Neutrophil (primary cell): ENCODE results near the gene DSC3.

ENCODE experiments used
- H3K27ac ChIP-seq: fragments of 200-600 bp; sonication (generic); 2 replicates; pipeline ENCODE4 v1.5.1; 2016; ENCODE audit warnings: mild to moderate bottlenecking, moderate library complexity
- H3K27me3 ChIP-seq: fragments of 200-600 bp; sonication (generic); 2 replicates; pipeline ENCODE4 v1.6.0; 2016; ENCODE audit warnings: mild to moderate bottlenecking
- H3K36me3 ChIP-seq: fragments of 200-600 bp; sonication (generic); 2 replicates; pipeline ENCODE4 v1.5.1; 2017
- H3K4me1 ChIP-seq, 2 experiments: fragments of 200-600 bp in 1 of 2; sonication (generic) in 1 of 2; 1 replicate in 1 of 2; 2 replicates in 1 of 2; pipeline versions ENCODE4 v1.5.1 to v1.6.1; 2013 to 2016; ENCODE audit warnings: low read depth in 1 of 2, low read length in 1 of 2, mild to moderate bottlenecking in 1 of 2, moderate library complexity in 1 of 2; ENCODE audit not compliant: control insufficient read depth in 1 of 2, insufficient read depth in 1 of 2
- H3K4me3 ChIP-seq, 2 experiments: fragments of 200-600 bp in 1 of 2; sonication (generic) in 1 of 2; 1 replicate in 1 of 2; 2 replicates in 1 of 2; pipeline ENCODE4 v1.5.1; 2013 to 2016; ENCODE audit warnings: low read depth in 1 of 2, low read length in 1 of 2, mild to moderate bottlenecking in 1 of 2, moderate library complexity in 1 of 2
- H3K9me3 ChIP-seq: fragments of 200-600 bp; sonication (generic); 2 replicates; pipeline ENCODE4 v1.5.1; 2016
- TF ChIP-seq, protein P1 (sequence below): fragments of 200-600 bp; sonication (generic); IDR thresholded peaks from 2 replicates; pipeline ENCODE4 v1.5.1; 2016; ENCODE audit warnings: antibody characterized with exemption

Gene DSC3

DNA sequence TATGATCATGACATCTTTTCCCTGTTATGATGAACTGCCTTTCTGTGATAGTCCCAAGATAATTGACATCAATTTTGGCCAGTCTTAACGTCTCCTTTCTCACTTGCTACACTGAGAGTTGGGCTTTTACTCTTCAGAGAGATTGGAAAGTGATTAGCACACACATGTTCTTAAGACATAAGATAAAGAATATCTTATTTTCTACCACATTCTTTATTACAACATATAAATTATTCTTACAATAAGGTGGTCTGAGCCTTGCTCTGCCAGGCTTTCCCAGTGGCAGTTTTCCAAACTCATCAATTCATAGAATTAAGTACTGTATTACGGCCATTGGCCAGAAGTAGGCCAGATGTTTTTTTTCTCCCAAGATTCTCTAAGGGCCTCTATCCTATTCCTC is 5.7 kb upstream of the DSC3 start:
- Histone ChIP-seq H3K9me3 (no peaks in the 10 kb centered on the region), H3K4me3 (no peak overlapping the region), H3K27ac (no peak overlapping the region), H3K4me1 (no peaks in the 10 kb centered on the region), H3K27me3 (peaks cover 50% of the 10 kb centered on the region), H3K36me3 (no peaks in the 10 kb centered on the region)
- TF ChIP-seq, protein P1, sequence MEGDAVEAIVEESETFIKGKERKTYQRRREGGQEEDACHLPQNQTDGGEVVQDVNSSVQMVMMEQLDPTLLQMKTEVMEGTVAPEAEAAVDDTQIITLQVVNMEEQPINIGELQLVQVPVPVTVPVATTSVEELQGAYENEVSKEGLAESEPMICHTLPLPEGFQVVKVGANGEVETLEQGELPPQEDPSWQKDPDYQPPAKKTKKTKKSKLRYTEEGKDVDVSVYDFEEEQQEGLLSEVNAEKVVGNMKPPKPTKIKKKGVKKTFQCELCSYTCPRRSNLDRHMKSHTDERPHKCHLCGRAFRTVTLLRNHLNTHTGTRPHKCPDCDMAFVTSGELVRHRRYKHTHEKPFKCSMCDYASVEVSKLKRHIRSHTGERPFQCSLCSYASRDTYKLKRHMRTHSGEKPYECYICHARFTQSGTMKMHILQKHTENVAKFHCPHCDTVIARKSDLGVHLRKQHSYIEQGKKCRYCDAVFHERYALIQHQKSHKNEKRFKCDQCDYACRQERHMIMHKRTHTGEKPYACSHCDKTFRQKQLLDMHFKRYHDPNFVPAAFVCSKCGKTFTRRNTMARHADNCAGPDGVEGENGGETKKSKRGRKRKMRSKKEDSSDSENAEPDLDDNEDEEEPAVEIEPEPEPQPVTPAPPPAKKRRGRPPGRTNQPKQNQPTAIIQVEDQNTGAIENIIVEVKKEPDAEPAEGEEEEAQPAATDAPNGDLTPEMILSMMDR: no peak

DNA sequence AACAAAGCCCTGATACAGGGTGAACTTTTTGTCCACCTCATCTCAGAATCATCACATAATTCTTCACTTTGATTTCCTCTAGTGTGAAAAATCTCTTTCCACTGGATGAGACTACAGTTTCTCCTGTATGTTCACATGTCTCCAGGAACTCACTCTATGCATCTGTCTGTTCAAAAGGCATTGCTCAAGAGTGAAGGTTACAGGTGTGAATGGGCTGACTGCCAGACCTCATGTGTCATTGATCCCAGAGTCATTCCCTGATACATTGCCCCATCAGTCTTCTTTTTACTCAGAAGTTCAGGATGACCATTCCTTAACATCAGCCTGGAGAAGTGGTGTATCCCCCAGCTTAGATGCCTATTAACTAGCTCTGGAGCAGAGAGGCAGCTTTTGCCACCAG is 4.4 kb upstream of the DSC3 start:
- Histone ChIP-seq H3K9me3 (no peaks in the 10 kb centered on the region), H3K36me3 (no peaks in the 10 kb centered on the region), H3K27ac (no peak overlapping the region), H3K4me1 (peaks cover 0 to 8% of the 10 kb centered on the region in 2 experiments), H3K4me3 (no peak overlapping the region), H3K27me3 (peaks cover 63% of the 10 kb centered on the region)
- TF ChIP-seq, protein P1: no peak

DNA sequence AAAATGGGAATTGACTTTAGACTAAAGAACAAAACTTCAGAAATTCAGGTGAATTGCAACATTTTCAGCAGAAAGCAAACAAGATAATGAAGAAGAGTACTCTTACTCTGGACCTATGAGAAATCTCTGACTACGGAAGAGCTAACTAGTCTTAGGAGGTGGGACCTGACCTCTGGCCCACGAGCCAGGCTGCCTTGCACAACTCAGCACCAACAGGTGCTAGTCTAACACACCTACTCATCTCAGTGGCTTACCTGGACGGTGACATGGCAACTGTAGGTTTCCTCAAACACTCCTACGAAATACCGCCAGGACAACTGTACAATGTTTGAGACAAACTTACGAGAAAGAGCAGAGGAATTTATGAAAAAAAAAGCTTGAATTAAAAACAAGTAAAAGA is 3.1 kb upstream of the DSC3 start:
- H3K27ac ChIP-seq: no peak overlapping the region
- H3K9me3 ChIP-seq: no peaks in the 10 kb centered on the region
- no peak overlapping the region for H3K4me3 ChIP-seq
- no peaks in the 10 kb centered on the region for H3K36me3 ChIP-seq
- TF ChIP-seq, protein P1: no peak
- peaks cover 0 to 11% of the 10 kb centered on the region in 2 experiments for H3K4me1 ChIP-seq
- peaks cover 76% of the 10 kb centered on the region for H3K27me3 ChIP-seq

DNA sequence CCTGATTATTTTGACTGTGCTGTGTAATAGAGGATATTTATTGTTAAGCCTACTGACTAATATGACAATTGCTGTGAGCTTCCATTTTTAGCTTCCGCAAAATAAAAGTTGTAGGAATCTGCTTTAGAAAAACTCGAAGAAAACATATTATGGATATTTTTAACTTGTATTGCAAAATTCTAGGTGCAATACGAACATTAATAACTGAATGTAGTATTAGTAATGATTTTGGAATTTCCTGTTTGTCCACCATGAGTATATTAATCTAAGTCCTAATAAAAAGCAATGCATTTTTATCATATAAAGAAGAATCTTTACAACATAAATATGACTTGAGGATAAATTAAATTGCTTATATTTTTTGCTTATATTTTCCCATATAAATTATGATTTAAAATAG is 2.4 kb upstream of the DSC3 start:
- H3K36me3 ChIP-seq: no peaks in the 10 kb centered on the region
- no peak overlapping the region for H3K4me3 ChIP-seq
- no peak overlapping the region for H3K27ac ChIP-seq
- H3K9me3 ChIP-seq: no peaks in the 10 kb centered on the region
- H3K27me3 ChIP-seq: peaks cover 83% of the 10 kb centered on the region
- H3K4me1 ChIP-seq: peaks cover 0 to 11% of the 10 kb centered on the region in 2 experiments
- TF ChIP-seq, protein P1: no peak

DNA sequence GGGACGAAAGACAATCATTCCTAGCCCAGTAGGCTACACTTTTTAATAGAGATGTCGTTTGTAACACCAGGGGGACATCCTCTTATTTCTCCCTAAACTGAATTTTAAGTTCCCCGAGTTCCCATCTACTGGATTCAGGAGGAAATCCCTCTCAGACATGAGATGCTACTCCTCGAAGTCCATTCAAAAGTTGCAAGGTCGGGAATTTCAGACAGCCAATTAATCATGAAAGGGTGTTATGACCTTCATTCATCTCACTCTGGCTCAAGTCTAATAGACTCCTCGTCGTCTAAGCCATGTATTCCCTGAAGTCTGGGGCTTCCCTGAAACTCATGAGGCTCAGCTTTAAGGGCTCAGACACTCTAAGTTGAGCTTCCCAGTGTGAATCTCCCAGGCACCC is 1.2 kb upstream of the DSC3 start:
- Histone ChIP-seq H3K36me3 (no peaks in the 10 kb centered on the region), H3K4me1 (peaks cover 0 to 11% of the 10 kb centered on the region in 2 experiments), H3K27me3 (peaks cover 95% of the 10 kb centered on the region), H3K27ac (no peak overlapping the region), H3K9me3 (no peaks in the 10 kb centered on the region), H3K4me3 (no peak overlapping the region)
- TF ChIP-seq, protein P1: no peak

DNA sequence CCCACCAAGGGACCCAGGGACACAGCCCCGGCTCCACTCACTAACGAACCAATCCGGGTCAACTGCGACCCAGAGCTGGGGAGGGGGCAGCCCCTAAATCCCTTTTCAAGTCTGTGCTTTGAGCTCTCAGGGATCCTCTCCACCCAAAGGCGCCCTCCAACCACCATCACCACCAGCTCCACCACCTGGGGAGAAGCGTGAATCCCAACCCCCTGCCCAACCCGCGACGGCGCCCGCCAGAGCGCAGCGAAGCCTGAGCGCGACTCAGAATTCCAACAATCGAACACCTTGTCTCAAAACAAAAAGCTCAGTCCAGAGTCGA is 497 bp downstream of the DSC3 start:
- Histone ChIP-seq H3K9me3 (no peaks in the 10 kb centered on the region), H3K27me3 (peaks cover 100% of the 10 kb centered on the region), H3K36me3 (no peaks in the 10 kb centered on the region), H3K27ac (no peak overlapping the region), H3K4me3 (no peak overlapping the region), H3K4me1 (peaks cover 0 to 11% of the 10 kb centered on the region in 2 experiments)
- TF ChIP-seq, protein P1: no peak
